HEK293 (cell line): ENCODE data around the gene FRMD4B.

Experiments
- CTCF ChIP-seq: fragments of 450-650 bp; formaldehyde crosslinking; IDR thresholded peaks from 2 replicates; pipeline ENCODE4 v1.5.1; 2016; ENCODE audit warnings: missing biosample characterization, missing genetic modification characterization
- KLF8 ChIP-seq: fragments of 450-650 bp; formaldehyde crosslinking; IDR thresholded peaks from 2 replicates; pipeline ENCODE4 v1.5.1; 2016; ENCODE audit warnings: missing biosample characterization, missing genetic modification characterization
- ZBTB26 ChIP-seq: fragments of 450-650 bp; formaldehyde crosslinking; optimal IDR thresholded peaks from 2 replicates; pipeline ENCODE3; 2016; ENCODE audit warnings: missing biosample characterization, mild to moderate bottlenecking, missing genetic modification characterization
- ZFP37 ChIP-seq: fragments of 450-650 bp; formaldehyde crosslinking; IDR thresholded peaks from 2 replicates; pipeline ENCODE4 v1.5.1; 2016; ENCODE audit warnings: missing biosample characterization, missing genetic modification characterization
- ZNF121 ChIP-seq: fragments of 450-650 bp; formaldehyde crosslinking; IDR thresholded peaks from 2 replicates; pipeline ENCODE4 v1.5.1; 2016; ENCODE audit warnings: missing biosample characterization, missing genetic modification characterization
- ZNF174 ChIP-seq: fragments of 450-650 bp; formaldehyde crosslinking; IDR thresholded peaks from 2 replicates; pipeline ENCODE4 v1.5.0; 2017; ENCODE audit warnings: missing biosample characterization, mild to moderate bottlenecking, missing genetic modification characterization
- ZNF24 ChIP-seq: fragments of 450-650 bp; formaldehyde crosslinking; IDR thresholded peaks from 2 replicates; pipeline ENCODE4 v1.5.1; 2016; ENCODE audit warnings: missing biosample characterization, missing genetic modification characterization
- ZNF510 ChIP-seq: fragments of 450-650 bp; formaldehyde crosslinking; IDR thresholded peaks from 2 replicates; pipeline ENCODE4 v1.5.1; 2018; ENCODE audit warnings: mild to moderate bottlenecking, missing genetic modification characterization, missing biosample characterization; ENCODE audit not compliant: insufficient replicate concordance
- ZNF585B ChIP-seq: fragments of 450-650 bp; formaldehyde crosslinking; IDR thresholded peaks from 2 replicates; pipeline ENCODE4 v1.5.1; 2016; ENCODE audit warnings: missing biosample characterization, missing genetic modification characterization

GRCh38 chr3:69141313-69141712 is 244.6 kb downstream of the FRMD4B start:
- TF ChIP-seq KLF8 (tag by site-specific recombination) (no peak), CTCF (tag by site-specific recombination) (no peak), ZNF24 (tag by site-specific recombination) (no peak), ZNF174 (tag by site-specific recombination) (no peak), ZNF510 (tag by site-specific recombination) (no peak), ZNF585B (no peak), ZBTB26 (tag by site-specific recombination) (no peak), ZFP37 (tag by site-specific recombination) (no peak), ZNF121 (tag by site-specific recombination) (no peak)
